Spleen (tissue), 7 donors: ENCODE results near the gene COTL1.

Experiments used
- POLR2A ChIP-seq, 3 donors: fragments of 450-650 bp; IDR thresholded peaks; one replicate each; pipeline ENCODE4 v1.5.1; 2017; ENCODE audit warnings: antibody characterized with exemption in 3 of 3, mild to moderate bottlenecking in 1 of 3
- POLR2AphosphoS5 ChIP-seq, 3 donors: sonication (generic); formaldehyde crosslinking; IDR thresholded peaks; one replicate each; pipeline ENCODE4 v1.5.1; 2017; ENCODE audit warnings: antibody characterized with exemption in 3 of 3
- TF ChIP-seq, protein P1 (sequence below), 11 experiments: fragments of 200-600 bp in 7 of 11; fragments of 450-650 bp in 4 of 11; sonication (generic) in 4 of 11; IDR thresholded peaks in 8 of 11; conservative IDR thresholded peaks in 3 of 11; 1 replicate in 7 of 11; 2 replicates in 4 of 11; pipeline versions ENCODE4 v1.4.0 to v1.8.0; 2016 to 2021; ENCODE audit warnings: antibody characterized with exemption in 11 of 11, inconsistent platforms in 4 of 11, mild to moderate bottlenecking in 1 of 11
- donor health status: DM: no; HTN: no; CAD: no; lungs with moderate emphysema.
- donor health status: DM: no; HTN: no; CAD: no.
- donor health status: DM: no; HTN: no; CAD: no.

- TF ChIP-seq, protein P1, sequence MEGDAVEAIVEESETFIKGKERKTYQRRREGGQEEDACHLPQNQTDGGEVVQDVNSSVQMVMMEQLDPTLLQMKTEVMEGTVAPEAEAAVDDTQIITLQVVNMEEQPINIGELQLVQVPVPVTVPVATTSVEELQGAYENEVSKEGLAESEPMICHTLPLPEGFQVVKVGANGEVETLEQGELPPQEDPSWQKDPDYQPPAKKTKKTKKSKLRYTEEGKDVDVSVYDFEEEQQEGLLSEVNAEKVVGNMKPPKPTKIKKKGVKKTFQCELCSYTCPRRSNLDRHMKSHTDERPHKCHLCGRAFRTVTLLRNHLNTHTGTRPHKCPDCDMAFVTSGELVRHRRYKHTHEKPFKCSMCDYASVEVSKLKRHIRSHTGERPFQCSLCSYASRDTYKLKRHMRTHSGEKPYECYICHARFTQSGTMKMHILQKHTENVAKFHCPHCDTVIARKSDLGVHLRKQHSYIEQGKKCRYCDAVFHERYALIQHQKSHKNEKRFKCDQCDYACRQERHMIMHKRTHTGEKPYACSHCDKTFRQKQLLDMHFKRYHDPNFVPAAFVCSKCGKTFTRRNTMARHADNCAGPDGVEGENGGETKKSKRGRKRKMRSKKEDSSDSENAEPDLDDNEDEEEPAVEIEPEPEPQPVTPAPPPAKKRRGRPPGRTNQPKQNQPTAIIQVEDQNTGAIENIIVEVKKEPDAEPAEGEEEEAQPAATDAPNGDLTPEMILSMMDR (IDR thresholded peaks at IDR 0.05 in 8 of 11, conservative IDR thresholded peaks at IDR 0.05 in 3 of 11): no peak
- TF ChIP-seq POLR2AphosphoS5 (IDR thresholded peaks at IDR 0.05) (no peak), POLR2A (IDR thresholded peaks at IDR 0.05) (no peak)
Observed at GRCh38 chr16:84528322-84528721, 89.6 kb downstream of the COTL1 start.
